HG03196 (cell line): ENCODE results near the gene NCAM1.

Experiments
- ATAC-seq: cut with Tn5 transposase; IDR thresholded peaks from one replicate; pipeline ENCODE4 v1.9.1; 2021; ENCODE audit not compliant: unreplicated experiment

Gene NCAM1

GRCh38 chr11:113163291-113164030 lies 202.2 kb downstream of the NCAM1 start:
- ATAC-seq: no peak

- no peak for ATAC-seq
Observed at GRCh38 chr11:113166280-113166679, 205.1 kb downstream of the NCAM1 start.

GRCh38 chr11:113167599-113167998 lies 206.4 kb downstream of the NCAM1 start:
- ATAC-seq: no peak

- ATAC-seq: no peak
Observed at GRCh38 chr11:113168354-113169342, 207.4 kb downstream of the NCAM1 start.

GRCh38 chr11:113172382-113172951 lies 211.2 kb downstream of the NCAM1 start:
- ATAC-seq: no peak

GRCh38 chr11:113173126-113173525 lies 211.9 kb downstream of the NCAM1 start:
- no peak for ATAC-seq

- ATAC-seq: no peak
Observed at GRCh38 chr11:113174882-113175281, 213.7 kb downstream of the NCAM1 start.

GRCh38 chr11:113176599-113177360 lies 215.6 kb downstream of the NCAM1 start:
- ATAC-seq: no peak

- no peak for ATAC-seq
Observed at GRCh38 chr11:113177671-113178070, 216.5 kb downstream of the NCAM1 start.

GRCh38 chr11:113178381-113179070 lies 217.3 kb downstream of the NCAM1 start:
- ATAC-seq: no peak

GRCh38 chr11:113179181-113179704 lies 218.0 kb downstream of the NCAM1 start:
- ATAC-seq: no peak

- ATAC-seq: no peak
Observed at GRCh38 chr11:113181094-113181493, 219.9 kb downstream of the NCAM1 start.

- no peak for ATAC-seq
Observed at GRCh38 chr11:113182288-113182687, 221.1 kb downstream of the NCAM1 start.

- no peak for ATAC-seq
Observed at GRCh38 chr11:113184498-113184897, 223.3 kb downstream of the NCAM1 start.

- ATAC-seq: no peak
Observed at GRCh38 chr11:113188371-113188834, 227.2 kb downstream of the NCAM1 start.

- no peak for ATAC-seq
Observed at GRCh38 chr11:113189909-113190667, 228.9 kb downstream of the NCAM1 start.

- ATAC-seq: no peak
Observed at GRCh38 chr11:113192121-113192925, 231.1 kb downstream of the NCAM1 start.

- ATAC-seq: no peak
Observed at GRCh38 chr11:113193016-113193415, 231.8 kb downstream of the NCAM1 start.
